Non-pigmented ciliary epithelial cell (primary cell): ENCODE measurements around the gene MT1B.

ENCODE experiments used
- DNase-seq: peaks from one replicate; pipeline ENCODE4 v3.0.0-alpha.2; 2010; ENCODE audit warnings: low read depth

MT1B gene

GRCh38 chr16:56684926-56685590 lies 33.4 kb downstream of the MT1B start:
- no peak for DNase-seq

- no peak for DNase-seq
Observed at GRCh38 chr16:56686758-56687157, 35.1 kb downstream of the MT1B start.

DNA sequence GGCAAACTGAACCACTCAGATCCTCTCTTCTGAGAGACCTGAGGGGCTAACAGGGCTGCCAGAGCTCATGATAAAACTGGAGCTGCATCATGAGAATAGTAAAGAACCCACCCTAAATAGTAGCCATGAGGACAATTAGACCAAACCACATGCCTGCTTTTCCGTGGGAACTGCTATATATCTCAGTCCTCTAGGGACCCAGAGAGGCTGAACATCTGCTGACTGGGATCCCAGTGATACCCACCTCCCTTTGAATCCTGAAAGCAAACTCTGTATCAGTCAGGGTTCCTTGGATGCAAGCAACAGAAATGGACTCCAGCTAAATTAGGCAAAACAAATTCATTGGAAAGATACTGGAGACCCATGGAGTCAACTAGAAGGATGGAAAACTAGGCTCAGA lies 37.1 kb downstream of the MT1B start:
- DNase-seq, result no peak

DNA sequence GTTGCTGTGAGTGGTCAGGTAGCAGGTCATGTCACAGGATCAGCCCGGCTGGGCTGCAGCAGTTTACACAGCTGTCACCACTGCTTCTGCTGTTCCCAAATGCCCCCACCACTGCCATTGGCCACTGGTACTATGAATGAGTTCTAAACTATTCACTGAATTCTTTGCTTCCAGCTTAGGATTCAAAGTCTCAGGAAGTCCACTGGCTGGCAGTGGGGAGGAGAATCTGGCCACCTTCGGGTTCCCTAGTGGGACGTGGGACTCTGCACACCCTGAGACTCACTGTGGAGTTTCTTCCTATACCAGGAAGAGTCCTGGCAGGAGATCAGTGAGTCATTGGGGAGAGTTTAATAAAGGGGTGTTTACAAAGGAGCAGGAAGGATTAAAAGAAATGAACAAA lies 37.5 kb downstream of the MT1B start:
- no peak for DNase-seq

GRCh38 chr16:56690420-56691122 lies 38.9 kb downstream of the MT1B start:
- DNase-seq, result no peak

DNA sequence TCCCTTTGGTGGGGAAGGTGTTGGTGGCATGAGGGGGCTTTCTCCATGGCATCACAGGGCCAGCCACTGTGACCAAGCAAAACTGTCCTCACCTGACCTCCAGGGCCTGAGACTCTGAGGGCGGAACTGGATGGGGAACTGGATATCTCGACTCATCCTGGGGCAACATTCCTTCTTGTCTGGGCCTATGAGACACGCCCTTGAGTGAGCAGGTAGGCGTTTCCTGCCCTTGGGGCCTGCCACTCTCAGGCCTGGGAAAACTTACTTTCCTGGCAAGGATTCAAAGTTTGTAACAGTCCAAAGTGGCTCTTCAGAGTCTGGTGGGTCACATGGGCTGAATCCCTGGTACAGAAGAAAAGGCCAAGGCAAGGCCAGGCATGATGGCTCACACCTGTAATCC lies 40.2 kb downstream of the MT1B start:
- no peak for DNase-seq

DNA sequence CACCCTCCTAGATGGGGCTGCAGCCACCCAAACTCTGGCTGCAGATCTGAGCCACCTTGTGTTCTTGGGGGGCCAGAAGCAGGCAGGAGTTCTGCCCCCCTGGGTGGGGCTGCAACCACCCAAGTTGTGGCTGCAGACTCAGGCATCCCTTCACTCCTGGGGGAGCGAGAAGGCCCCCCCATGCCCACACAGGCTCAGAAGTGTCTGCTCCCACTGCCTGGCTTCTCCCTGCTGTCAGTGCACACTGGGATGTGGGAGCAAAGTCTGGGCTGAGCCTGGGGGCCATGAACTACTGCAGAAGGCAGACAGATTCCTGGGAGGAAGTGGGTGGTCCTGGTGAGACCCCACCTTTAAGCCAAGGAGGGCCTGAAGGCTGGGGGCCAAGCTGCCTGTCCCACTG lies 43.6 kb downstream of the MT1B start:
- no peak for DNase-seq

- DNase-seq, result no peak
Observed at GRCh38 chr16:56697456-56698155, 45.9 kb downstream of the MT1B start.

DNA sequence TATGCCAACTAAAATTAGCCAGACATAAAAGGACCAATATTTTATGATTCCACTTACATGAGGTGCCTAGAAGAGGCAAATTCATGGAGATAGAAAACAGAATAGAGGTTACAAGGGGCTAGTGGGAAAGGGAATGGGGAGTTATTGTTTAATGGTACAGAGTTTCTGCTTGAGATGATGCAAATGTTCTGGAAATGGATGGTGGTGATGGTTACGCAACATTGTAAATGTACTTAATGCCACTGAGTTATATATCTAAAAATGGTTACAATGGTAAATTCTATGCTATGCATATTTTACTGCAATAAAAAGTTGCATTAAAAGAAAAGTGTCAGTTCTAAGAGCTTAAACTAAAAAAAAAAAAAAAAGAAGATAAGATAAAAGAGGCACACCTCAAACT lies 48.5 kb downstream of the MT1B start:
- DNase-seq, result no peak

- no peak for DNase-seq
Observed at GRCh38 chr16:56700631-56701030, 48.9 kb downstream of the MT1B start.

DNA sequence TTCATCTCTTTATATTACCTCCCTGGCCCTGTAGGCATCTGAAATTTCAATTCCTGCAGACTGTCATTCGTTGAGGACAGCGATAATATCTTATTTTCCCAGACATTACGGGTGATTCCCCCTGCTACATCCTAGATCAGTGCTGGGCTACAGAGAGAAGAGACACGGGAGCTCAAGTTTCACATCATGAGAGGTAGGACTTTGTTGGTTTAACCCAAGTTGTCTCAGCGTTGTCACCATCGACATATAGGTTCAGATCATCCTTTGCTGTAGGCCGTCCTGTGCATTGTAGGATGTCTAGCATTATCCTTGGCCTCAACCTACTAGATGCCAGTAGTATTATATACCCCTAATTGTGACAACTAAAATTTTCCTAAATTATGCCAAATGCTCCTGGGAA lies 49.8 kb downstream of the MT1B start:
- no peak for DNase-seq
